Endothelial cell of umbilical vein (primary cell): ENCODE measurements around the gene ATF5. TPM values are rescaled to one million over a fixed set of nuclear protein-coding genes. Genes with fewer than 3 reads are reported as not detected.

Experiments used
- BruUV-seq: library from RNA; stranded (reverse); fragments of 400-500 nt; replicated peaks from 2 replicates; lab custom pipeline; 2021; lab: Mats Ljungman, UMichigan
- CTCF ChIA-PET: fragments of 300-600, 350-600 bp; sonication (Branson Sonifier 250); formaldehyde crosslinking; loops from one replicate; lab custom pipeline; 2021; ENCODE audit warnings: antibody characterized with exemption, inconsistent platforms; lab: Charles Lee
- POLR2A ChIA-PET: fragments of 300-600, 350-600 bp; sonication (Branson Sonifier 250); formaldehyde crosslinking; loops from one replicate; lab custom pipeline; 2021; ENCODE audit warnings: antibody characterized with exemption, inconsistent platforms; lab: Charles Lee
- DNase-seq: peaks from one replicate; pipeline ENCODE4 v3.0.0-alpha.2; 2011; ENCODE audit warnings: low read depth, low spot score
- FAIRE-seq: peaks from 2 replicates; lab custom pipeline; 2011; peaks lifted over from hg19 to GRCh38; lab: Jason Lieb, UNC
- H2AFZ ChIP-seq: 2 replicates; pipeline ENCODE4 v1.6.0; 2012; ENCODE audit warnings: low read depth, low read length, control low read depth, inconsistent platforms
- H3K27ac ChIP-seq: 2 replicates; pipeline ENCODE4 v1.5.1; 2011; ENCODE audit warnings: low read depth, mild to moderate bottlenecking, control low read depth, low read length, moderate library complexity; ENCODE audit not compliant: insufficient read depth
- H3K27me3 ChIP-seq, 2 experiments: 2 replicates each; pipeline versions ENCODE4 v1.6.0 to v1.6.1; 2011; ENCODE audit warnings: low read length in 2 of 2, mixed read lengths in 1 of 2; ENCODE audit not compliant: control insufficient read depth in 2 of 2, insufficient read depth in 2 of 2
- H3K36me3 ChIP-seq, 2 experiments: 2 replicates in 1 of 2; 3 replicates in 1 of 2; pipeline ENCODE4 v1.5.1; 2011; ENCODE audit warnings: low read length in 2 of 2, mild to moderate bottlenecking in 1 of 2, moderate library complexity in 1 of 2; ENCODE audit not compliant: control insufficient read depth in 2 of 2, insufficient read depth in 2 of 2; ENCODE audit errors: extremely low read depth in 1 of 2
- H3K4me1 ChIP-seq: 3 replicates; pipeline ENCODE4 v1.5.1; 2011; ENCODE audit warnings: mild to moderate bottlenecking, low read length; ENCODE audit not compliant: control insufficient read depth, insufficient read depth; ENCODE audit errors: extremely low read depth
- H3K4me2 ChIP-seq: 2 replicates; pipeline ENCODE4 v1.6.1; 2011; ENCODE audit warnings: low read length, control low read depth, mixed read lengths; ENCODE audit not compliant: insufficient read depth
- H3K4me3 ChIP-seq, 3 experiments: fragments of 200-600 bp in 1 of 3; sonication (generic), shearing (Covaris generic) in 1 of 3; replicated peaks in 1 of 3; 2 replicates each; pipeline ENCODE4 v1.5.1; 2011 to 2016; ENCODE audit warnings: control low read depth in 3 of 3, low read length in 3 of 3, mild to moderate bottlenecking in 2 of 3, inconsistent platforms in 1 of 3, low read depth in 1 of 3, moderate library complexity in 1 of 3; ENCODE audit not compliant: insufficient read depth in 1 of 3
- H3K79me2 ChIP-seq: 2 replicates; pipeline ENCODE4 v1.6.0; 2012; ENCODE audit warnings: low read length, inconsistent platforms; ENCODE audit not compliant: control insufficient read depth, insufficient read depth
- H3K9ac ChIP-seq: replicated peaks from 2 replicates; pipeline ENCODE3; 2011; ENCODE audit warnings: low read length, control low read depth; ENCODE audit not compliant: insufficient read depth; ENCODE audit errors: extremely low read depth
- H3K9me1 ChIP-seq: replicated peaks from 3 replicates; pipeline ENCODE4 v1.6.0; 2011; ENCODE audit warnings: mild to moderate bottlenecking, low read length; ENCODE audit not compliant: control insufficient read depth, insufficient read depth; ENCODE audit errors: extremely low read depth
- H3K9me3 ChIP-seq: replicated peaks from 2 replicates; pipeline ENCODE4 v1.5.1; 2012; ENCODE audit warnings: low read length, inconsistent platforms; ENCODE audit not compliant: control insufficient read depth, insufficient read depth
- H4K20me1 ChIP-seq: replicated peaks from 2 replicates; pipeline ENCODE3; 2011; ENCODE audit warnings: mild to moderate bottlenecking, low read length; ENCODE audit not compliant: control insufficient read depth, insufficient read depth; ENCODE audit errors: extremely low read depth
- CTCF ChIP-seq, 2 donors: IDR thresholded peaks; 1 replicate in 1 of 2; 2 replicates in 1 of 2; pipeline ENCODE4 v1.5.1; 2011; ENCODE audit warnings: low read length in 2 of 2, mild to moderate bottlenecking in 2 of 2, moderate library complexity in 2 of 2, control low read depth in 1 of 2, inconsistent platforms in 1 of 2, low read depth in 1 of 2; ENCODE audit not compliant: insufficient read depth in 1 of 2; ENCODE audit errors: extremely low read depth in 1 of 2
- EZH2 ChIP-seq: IDR thresholded peaks from 2 replicates; pipeline ENCODE4 v1.6.1; 2012; ENCODE audit warnings: borderline replicate concordance, low read depth, mild to moderate bottlenecking, moderate library complexity, low read length, inconsistent platforms; ENCODE audit not compliant: severe bottlenecking
- FOS ChIP-seq: IDR thresholded peaks from 2 replicates; pipeline ENCODE4 v1.6.1; 2011; ENCODE audit warnings: mild to moderate bottlenecking, low read length, moderate library complexity, borderline replicate concordance; ENCODE audit not compliant: insufficient read depth
- GATA2 ChIP-seq: IDR thresholded peaks from 2 replicates; pipeline ENCODE4 v1.7.0; 2011; ENCODE audit warnings: low read depth, mild to moderate bottlenecking, moderate library complexity, mixed read lengths, low read length; ENCODE audit not compliant: insufficient read length, insufficient read depth
- JUN ChIP-seq: IDR thresholded peaks from 2 replicates; pipeline ENCODE4 v1.6.1; 2011; ENCODE audit warnings: borderline replicate concordance, low read depth; ENCODE audit not compliant: insufficient read length, insufficient read depth
- MAX ChIP-seq: IDR thresholded peaks from 2 replicates; pipeline ENCODE4 v1.6.1; 2011; ENCODE audit not compliant: insufficient read depth, insufficient read length
- MYC ChIP-seq: IDR thresholded peaks from one replicate; pipeline ENCODE4 v1.6.1; 2011; ENCODE audit warnings: mild to moderate bottlenecking, low read depth, low read length
- POLR2A ChIP-seq: IDR thresholded peaks from 2 replicates; pipeline ENCODE4 v1.6.1; 2012; ENCODE audit warnings: low read depth, mild to moderate bottlenecking, control low read depth, low read length
- POLR2AphosphoS5 ChIP-seq: IDR thresholded peaks from 2 replicates; pipeline ENCODE4 v1.6.1; 2012; ENCODE audit warnings: low read depth, mild to moderate bottlenecking, control low read depth, low read length, moderate library complexity; ENCODE audit not compliant: insufficient read depth
- dilution Hi-C: fragments of 300-500 bp; cut with MboI; formaldehyde crosslinking; loops from one replicate; pipeline ENCODE4 v1.15.0; 2019; ENCODE audit warnings: low sequenced_read_pairs; ENCODE audit not compliant: extremely low pct_ligation_motif_present
- intact Hi-C: fragments of 100-400 bp; cut with micrococcal nuclease; formaldehyde crosslinking; loops from one replicate; pipeline ENCODE4 v1.10.0; 2022
- polyA plus RNA-seq, 4 experiments: library from polyadenylated mRNA; depleted of rRNA in 3 of 4; stranded (reverse) in 3 of 4; unstranded in 1 of 4; fragments of >200 nt; gene quantifications; 2 replicates each; pipeline versions ENCODE4 v1.2.1 to v1.2.3, GENCODE V29; 2011 to 2012; ENCODE audit warnings: missing spikeins in 1 of 4
- total RNA-seq: library from RNA; stranded (reverse); gene quantifications from 2 replicates; pipeline ENCODE4 v1.2.3, GENCODE V29; 2021

Gene ATF5
- total and polyA plus RNA-seq, 2 donors (not counting 3 experiments of a cell fraction or from before 2014, with no cell fraction given), result 23.2 to 46.0 TPM

- POLR2A ChIA-PET, result interaction anchor here (0.7 kb wide), 1 partner anchor 30 kb away, joined by 9 read pairs; no protein-coding TSS in a partner anchor
- no peak overlapping the region for H3K27ac ChIP-seq
- CTCF ChIA-PET, result interaction anchor here (0.8 to 2.5 kb wide), 9 partner anchors 12 to 182 kb away, joined by 3 to 12 read pairs (median 4); no protein-coding TSS in a partner anchor
These were observed 25.3 kb downstream of the ATF5 start for GRCh38 chr19:49954092-49954829.

More at GRCh38 chr19:49954092-49954829, 25.3 kb downstream of the ATF5 start:
- H3K9me1 ChIP-seq, result no peaks in the 10 kb centered on the region
- FAIRE-seq, result no peak
- no peaks in the 10 kb centered on the region for H3K79me2 ChIP-seq
- BruUV-seq, result no TSS peak
- dilution Hi-C loops, result no loop called here
- no peak overlapping the region for H2AFZ ChIP-seq
- peaks cover 5% of the 10 kb centered on the region for H3K4me1 ChIP-seq
- peaks cover 9 to 16% of the 10 kb centered on the region in 2 experiments for H3K27me3 ChIP-seq
- H3K4me2 ChIP-seq, result no peak overlapping the region
- H3K9ac ChIP-seq, result no peak overlapping the region
- H3K9me3 ChIP-seq, result no peaks in the 10 kb centered on the region
- intact Hi-C loops, result no loop called here
- no peak overlapping the region for H3K4me3 ChIP-seq
- no peaks in the 10 kb centered on the region for H4K20me1 ChIP-seq
- TF ChIP-seq GATA2, result no peak
- no peak for TF ChIP-seq MYC
- no peak for TF ChIP-seq POLR2AphosphoS5
- TF ChIP-seq JUN, result no peak
- no peak for TF ChIP-seq MAX
- TF ChIP-seq POLR2A, result no peak
- TF ChIP-seq FOS, result no peak
- no peak for TF ChIP-seq CTCF (IDR thresholded peaks at IDR 0.05; ENCODE audit: extremely low read depth in 1 of 2, insufficient read depth in 1 of 2, low read depth in 1 of 2, low read length in 2 of 2)
- no peak for TF ChIP-seq EZH2
- H3K36me3 ChIP-seq, result no peaks in the 10 kb centered on the region
- no peak for DNase-seq
